Measurements from ENCODE around the gene PACSIN1.

PACSIN1 gene

DNA sequence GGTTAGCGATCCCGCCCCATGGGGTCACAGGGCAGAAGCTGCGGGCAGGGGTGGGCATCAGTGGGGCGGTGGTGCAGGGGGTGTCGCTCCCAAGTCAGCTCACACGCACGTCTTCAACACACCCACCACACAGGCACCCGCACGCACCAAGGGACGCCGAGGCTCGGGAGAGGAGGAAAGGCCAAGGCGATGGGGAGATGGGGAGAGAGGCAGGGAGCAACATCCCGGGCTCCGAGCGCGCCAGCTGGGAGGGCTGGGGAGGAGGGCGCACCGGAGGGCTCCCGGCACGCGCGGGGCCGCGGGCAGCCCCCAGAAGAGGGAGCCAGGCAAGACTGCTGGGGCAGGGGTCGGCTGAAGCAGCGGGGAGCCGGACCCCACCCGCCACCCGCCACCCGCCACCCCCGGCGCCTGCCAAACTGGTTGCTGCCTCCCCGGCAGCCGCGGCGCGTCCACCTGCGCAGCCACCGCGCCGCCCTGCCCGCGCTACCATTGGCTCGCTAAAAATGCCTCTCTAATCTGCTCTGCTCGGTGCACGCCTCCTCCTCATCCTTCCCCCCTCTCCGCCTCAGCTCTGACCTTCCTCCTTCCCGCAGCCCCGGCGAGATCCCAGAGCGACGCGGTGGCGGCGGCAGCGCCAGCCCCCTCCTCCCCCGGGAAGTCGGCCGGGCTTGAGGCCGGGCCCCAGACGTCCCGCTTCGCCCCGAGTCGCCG, at the start of gene PACSIN1:
Gene PACSIN1 (plus strand): TSS at position 546 of the 711 bp plus-strand sequence. CDS start 60,230 bp downstream, outside the sequence.
- no peak for FAIRE-seq

DNA sequence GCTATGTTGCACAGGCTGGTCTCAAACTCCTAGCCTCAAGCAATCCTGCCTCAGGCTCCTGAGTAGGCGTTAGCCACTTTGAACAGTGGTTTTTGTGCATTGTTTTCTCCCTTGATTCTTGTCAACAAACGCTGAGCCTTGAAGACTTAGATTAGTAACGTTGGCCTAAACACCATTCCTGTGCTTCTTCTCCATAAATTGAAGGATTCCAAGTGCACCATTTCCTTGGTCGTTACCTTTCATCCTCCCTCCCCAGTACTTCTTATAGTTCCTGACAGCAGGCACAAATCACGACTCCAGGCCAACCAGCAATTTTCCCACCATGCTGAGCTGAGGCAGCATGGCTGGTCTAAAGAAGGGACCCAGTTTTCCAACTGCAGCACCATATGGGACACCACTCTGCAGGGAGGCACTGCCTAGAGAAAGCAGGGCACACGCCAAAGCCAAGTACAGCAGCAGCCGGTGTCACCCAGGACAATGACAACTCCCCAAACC, 49.0 kb upstream of the PACSIN1 start:
- FAIRE-seq = no peak

DNA sequence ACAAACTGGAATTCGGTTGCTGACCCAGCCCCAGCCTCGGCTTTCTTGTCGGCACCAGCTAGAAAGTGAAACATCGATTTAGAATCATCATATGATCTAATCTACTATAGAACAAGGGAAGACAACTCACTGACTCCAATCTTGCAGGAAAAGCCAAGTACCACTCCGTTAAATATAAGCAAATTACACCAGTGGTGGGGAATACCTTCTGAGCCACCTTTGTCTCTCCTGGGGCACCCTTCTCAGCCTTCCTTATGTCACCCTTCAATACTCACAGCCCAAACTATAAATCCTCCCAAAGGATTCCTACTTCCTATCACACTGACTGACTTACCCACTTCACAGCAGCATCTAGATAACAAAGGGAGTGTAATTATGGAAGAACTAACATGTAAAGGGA, 47.5 kb upstream of the PACSIN1 start:
- FAIRE-seq = no peak

GRCh38 chr6:34423254-34423653, 42.6 kb upstream of the PACSIN1 start:
- no peak for FAIRE-seq

GRCh38 chr6:34424200-34425131, 41.4 kb upstream of the PACSIN1 start:
- FAIRE-seq = no peak

DNA sequence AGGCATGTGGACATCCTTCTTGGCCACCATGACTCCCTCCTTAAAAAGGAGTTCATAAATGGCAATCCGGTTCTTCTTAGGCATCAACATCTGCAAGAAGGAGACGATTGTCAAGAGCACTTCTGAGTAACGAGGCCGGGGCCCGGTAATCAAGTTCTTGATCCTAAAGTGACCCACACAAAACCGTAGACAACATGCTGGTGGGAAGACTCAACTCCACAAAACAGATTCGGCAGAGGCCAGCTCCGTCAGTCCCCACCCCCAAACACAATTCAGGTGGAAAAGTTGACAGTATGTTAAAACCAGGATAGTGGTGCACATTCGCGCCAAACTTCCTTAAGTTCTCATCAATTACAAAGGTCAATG, 40.8 kb upstream of the PACSIN1 start:
- no peak for FAIRE-seq

DNA sequence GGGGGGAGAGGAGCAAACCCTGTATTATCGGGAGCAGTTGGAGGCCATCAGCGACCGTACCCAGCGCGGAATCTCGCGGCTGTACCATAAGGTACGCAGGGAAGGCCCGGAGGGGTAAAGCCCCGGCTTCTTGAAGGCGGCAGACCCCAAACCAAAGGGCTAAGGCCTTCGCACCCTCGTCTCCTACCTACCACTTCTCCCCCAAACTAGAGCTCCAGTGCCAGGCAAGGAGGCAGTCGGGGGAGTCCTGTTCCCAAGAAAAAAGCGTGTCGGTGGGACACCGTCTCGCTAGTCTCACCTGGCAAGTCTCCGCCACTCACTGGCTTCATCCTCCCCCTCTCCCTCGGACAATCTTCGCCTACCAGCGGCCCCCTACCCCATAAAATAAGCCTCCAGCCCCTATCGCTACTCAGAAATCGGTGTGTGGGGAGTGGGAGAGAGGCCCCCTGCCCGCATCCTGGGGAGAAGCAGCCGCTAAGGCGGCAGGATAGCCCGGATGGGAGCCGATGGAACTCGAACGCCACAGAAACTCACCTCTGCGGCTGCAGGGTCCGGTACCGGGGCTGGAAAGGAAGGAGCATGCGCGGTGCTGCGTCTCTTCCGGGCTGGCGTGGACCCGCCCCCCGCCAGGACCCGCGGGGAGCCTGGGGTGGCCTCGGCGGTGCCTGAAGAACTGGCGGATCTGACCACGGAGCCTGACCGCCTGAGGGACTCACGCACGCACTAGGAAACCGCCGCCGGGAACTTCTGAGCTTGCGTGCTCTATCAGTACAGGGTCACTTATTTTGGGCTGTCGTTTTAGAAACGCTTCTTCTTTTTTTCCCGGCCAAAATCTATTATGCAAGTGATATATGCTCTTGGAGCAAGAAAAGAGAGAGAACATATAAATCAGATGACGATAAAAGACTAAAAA, 40.1 kb upstream of the PACSIN1 start, which contains the start of gene RPS10:
Gene RPS10 (minus strand): TSS at position 572 of the 913 bp plus-strand sequence. CDS start 848 bp downstream, outside the sequence.
- FAIRE-seq = peak; percentile 58

GRCh38 chr6:34435916-34436315, 30.0 kb upstream of the PACSIN1 start:
- no peak for FAIRE-seq

- FAIRE-seq = no peak
Observed at GRCh38 chr6:34436803-34437643, 28.9 kb upstream of the PACSIN1 start.

- FAIRE-seq = no peak
Observed at GRCh38 chr6:34437644-34437970, 28.3 kb upstream of the PACSIN1 start.

- FAIRE-seq = no peak
Observed at GRCh38 chr6:34438705-34439104, 27.2 kb upstream of the PACSIN1 start.

- no peak for FAIRE-seq
Observed at GRCh38 chr6:34439442-34439841, 26.4 kb upstream of the PACSIN1 start.

- FAIRE-seq = no peak
Observed at GRCh38 chr6:34441526-34441925, 24.4 kb upstream of the PACSIN1 start.

DNA sequence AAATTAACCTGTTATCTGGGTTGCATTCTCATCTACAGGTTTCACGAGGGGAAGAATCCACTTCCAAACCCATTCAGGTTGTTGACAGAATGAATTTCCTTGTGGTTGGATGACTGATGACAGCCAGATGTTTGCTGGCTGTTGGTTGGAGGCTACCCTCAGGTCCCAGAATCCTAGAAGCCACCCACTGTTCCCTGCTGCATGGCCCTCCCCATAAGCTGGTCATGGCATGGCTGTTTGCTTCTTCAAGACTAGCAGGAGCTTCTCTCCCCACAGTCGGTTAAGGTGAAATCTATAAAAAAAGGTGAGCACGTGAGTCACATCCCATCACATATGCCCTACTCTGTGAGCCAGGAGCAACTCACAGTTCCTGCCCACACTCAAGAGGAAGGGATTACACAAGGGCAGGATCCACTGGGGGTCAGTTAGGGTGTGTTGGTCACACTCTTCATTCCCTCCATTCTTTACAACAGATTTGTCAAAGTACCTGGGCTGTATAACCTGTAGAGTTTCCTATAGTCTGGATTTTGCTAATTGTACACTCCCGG, 20.5 kb upstream of the PACSIN1 start:
- FAIRE-seq = no peak

GRCh38 chr6:34447386-34447785, 18.5 kb upstream of the PACSIN1 start:
- no peak for FAIRE-seq

DNA sequence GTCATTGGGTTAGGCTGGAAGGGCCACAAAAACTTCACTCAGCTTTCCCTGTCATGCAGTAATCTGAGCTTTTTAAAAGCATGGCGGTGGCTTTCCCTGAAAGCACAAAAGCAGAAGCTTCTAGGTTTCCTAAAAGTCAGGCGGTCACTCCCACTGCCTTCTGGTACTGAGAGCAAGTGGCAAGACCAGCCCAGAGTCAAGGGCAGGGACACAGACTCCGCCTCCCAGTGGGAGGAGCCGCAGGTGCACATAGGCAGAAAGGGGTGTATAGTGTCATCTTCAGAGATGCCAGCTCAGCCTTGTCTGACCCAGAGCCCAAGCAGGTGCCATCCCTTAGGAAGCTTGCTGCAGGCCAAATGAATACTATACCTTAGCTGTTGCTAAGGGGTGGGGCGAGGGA, 18.0 kb upstream of the PACSIN1 start:
- FAIRE-seq = no peak

- no peak for FAIRE-seq
Observed at GRCh38 chr6:34451192-34451591, 14.7 kb upstream of the PACSIN1 start.

DNA sequence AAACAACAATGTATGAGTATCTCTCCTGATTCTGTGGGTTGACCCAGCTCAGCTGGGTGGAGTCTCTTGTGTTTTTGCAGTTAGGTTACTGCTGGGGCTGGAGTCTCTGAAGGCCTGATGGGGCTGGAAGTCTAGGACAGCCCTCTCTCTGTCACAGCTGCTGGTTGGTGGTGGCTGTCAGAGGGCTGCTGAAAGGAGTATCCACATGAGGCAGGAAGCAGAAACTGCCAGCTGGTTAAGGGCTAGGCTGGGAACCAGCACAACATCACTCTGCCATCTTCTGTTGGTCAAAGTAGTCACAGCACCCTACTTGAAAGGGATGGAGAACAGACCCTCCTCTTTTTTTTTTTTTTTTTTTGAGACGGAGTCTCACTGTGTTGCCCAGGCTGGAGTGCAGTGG, 10.0 kb upstream of the PACSIN1 start:
- FAIRE-seq = no peak

DNA sequence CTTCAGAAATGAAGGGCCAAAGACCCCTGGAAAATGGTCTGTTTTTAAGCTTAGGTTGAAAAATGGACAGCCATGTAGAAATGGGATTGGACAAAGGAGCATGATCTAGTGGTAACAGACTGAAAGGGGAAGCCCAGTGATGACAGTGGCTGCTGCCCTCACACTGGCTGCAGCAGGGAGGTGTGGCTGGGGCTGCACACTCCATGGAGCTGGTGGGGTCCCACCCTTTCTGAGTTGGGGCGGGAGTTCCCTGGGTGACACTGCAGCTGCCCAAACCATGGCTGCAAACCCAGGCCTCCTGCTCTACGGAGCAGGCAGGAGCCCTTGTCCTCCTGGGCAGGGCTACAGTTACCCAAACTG, 8.5 kb upstream of the PACSIN1 start:
- no peak for FAIRE-seq

- no peak for FAIRE-seq
Observed at GRCh38 chr6:34457742-34458735, 7.8 kb upstream of the PACSIN1 start.
